OCI-LY3 (cell line): ENCODE data around the gene KANSL3.
"Not testable (repeated sequence)": the region's sequence is repeated elsewhere in the genome, so short reads cannot be mapped to it uniquely, and the experiment has no call there.

ENCODE experiments used
- H2AFZ ChIP-seq: fragments of 200-600, 300-600 bp; shearing (Covaris generic); 2 replicates; pipeline ENCODE4 v1.6.0; 2014; ENCODE audit warnings: antibody characterized with exemption, low read depth, low read length
- H3K27ac ChIP-seq: fragments of 200-600, 300-600 bp; sonication (generic); 2 replicates; pipeline ENCODE4 v1.5.1; 2014; ENCODE audit warnings: mild to moderate bottlenecking, low read length, moderate library complexity, mixed read lengths
- H3K27me3 ChIP-seq: fragments of 200-600, 300-600 bp; sonication (generic); 2 replicates; pipeline ENCODE4 v1.6.1; 2014; ENCODE audit warnings: low read depth, low read length, mixed read lengths
- H3K36me3 ChIP-seq: fragments of 200-600, 300-600 bp; sonication (generic); replicated peaks from 2 replicates; pipeline ENCODE3; 2014; ENCODE audit warnings: low read depth, low read length, mixed read lengths
- H3K4me1 ChIP-seq: fragments of 300-600, 200-600 bp; sonication (generic); 2 replicates; pipeline ENCODE4 v1.6.1; 2014; ENCODE audit warnings: low read length, mixed read lengths
- H3K4me2 ChIP-seq: fragments of 200-600, 300-600 bp; sonication (generic); 2 replicates; pipeline ENCODE4 v1.6.1; 2014; ENCODE audit warnings: low read length, mixed read lengths
- H3K4me3 ChIP-seq: fragments of 300-600, 200-600 bp; sonication (generic); 2 replicates; pipeline ENCODE4 v1.5.1; 2014; ENCODE audit warnings: antibody characterized with exemption, mild to moderate bottlenecking, low read length, moderate library complexity
- H3K79me2 ChIP-seq: fragments of 300-600, 200-600 bp; shearing (Covaris generic); 2 replicates; pipeline ENCODE4 v1.6.1; 2014; ENCODE audit warnings: mild to moderate bottlenecking, low read length, mixed read lengths
- H3K9ac ChIP-seq: fragments of 300-600, 200-600 bp; shearing (Covaris generic); 2 replicates; pipeline ENCODE4 v1.6.0; 2014; ENCODE audit warnings: mild to moderate bottlenecking, low read length, moderate library complexity
- H3K9me3 ChIP-seq: fragments of 200-600, 300-600 bp; shearing (Covaris generic); 2 replicates; pipeline ENCODE4 v1.6.1; 2014; ENCODE audit warnings: low read length, mixed read lengths; ENCODE audit not compliant: insufficient read depth
- H4K20me1 ChIP-seq: fragments of 200-600, 300-600 bp; sonication (generic); 2 replicates; pipeline ENCODE4 v1.6.1; 2016; ENCODE audit warnings: low read length, mixed read lengths; ENCODE audit not compliant: insufficient read depth
- EZH2phosphoT487 ChIP-seq: fragments of 200-600 bp; shearing (Covaris generic); IDR thresholded peaks from 2 replicates; pipeline ENCODE4 v1.6.1; 2018; ENCODE audit warnings: antibody characterized with exemption, mixed run types, low read depth
- TF ChIP-seq, protein P1 (sequence below): fragments of 200-600, 300-600 bp; sonication (generic); IDR thresholded peaks from 2 replicates; pipeline ENCODE4 v1.5.1; 2014; ENCODE audit warnings: antibody characterized with exemption, low read length, low read depth

The KANSL3 gene

GRCh38 chr2:96662360-96662759 lies 24.2 kb upstream of the KANSL3 start:
- Histone ChIP-seq H3K4me2 (no peak overlapping the region), H3K27me3 (no peaks in the 10 kb centered on the region), H3K79me2 (no peaks in the 10 kb centered on the region), H3K4me1 (no peaks in the 10 kb centered on the region), H3K9me3 (no peaks in the 10 kb centered on the region), H3K9ac (no peak overlapping the region), H3K27ac (no peak overlapping the region), H3K36me3 (no peaks in the 10 kb centered on the region), H2AFZ (no peak overlapping the region), H4K20me1 (no peaks in the 10 kb centered on the region), H3K4me3 (no peak overlapping the region)
- TF ChIP-seq EZH2phosphoT487 = no peak
- TF ChIP-seq, protein P1, sequence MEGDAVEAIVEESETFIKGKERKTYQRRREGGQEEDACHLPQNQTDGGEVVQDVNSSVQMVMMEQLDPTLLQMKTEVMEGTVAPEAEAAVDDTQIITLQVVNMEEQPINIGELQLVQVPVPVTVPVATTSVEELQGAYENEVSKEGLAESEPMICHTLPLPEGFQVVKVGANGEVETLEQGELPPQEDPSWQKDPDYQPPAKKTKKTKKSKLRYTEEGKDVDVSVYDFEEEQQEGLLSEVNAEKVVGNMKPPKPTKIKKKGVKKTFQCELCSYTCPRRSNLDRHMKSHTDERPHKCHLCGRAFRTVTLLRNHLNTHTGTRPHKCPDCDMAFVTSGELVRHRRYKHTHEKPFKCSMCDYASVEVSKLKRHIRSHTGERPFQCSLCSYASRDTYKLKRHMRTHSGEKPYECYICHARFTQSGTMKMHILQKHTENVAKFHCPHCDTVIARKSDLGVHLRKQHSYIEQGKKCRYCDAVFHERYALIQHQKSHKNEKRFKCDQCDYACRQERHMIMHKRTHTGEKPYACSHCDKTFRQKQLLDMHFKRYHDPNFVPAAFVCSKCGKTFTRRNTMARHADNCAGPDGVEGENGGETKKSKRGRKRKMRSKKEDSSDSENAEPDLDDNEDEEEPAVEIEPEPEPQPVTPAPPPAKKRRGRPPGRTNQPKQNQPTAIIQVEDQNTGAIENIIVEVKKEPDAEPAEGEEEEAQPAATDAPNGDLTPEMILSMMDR = no peak

- TF ChIP-seq, protein P1 = no peak
- no peak for TF ChIP-seq EZH2phosphoT487
- Histone ChIP-seq H3K36me3 (no peaks in the 10 kb centered on the region), H3K4me2 (no peak overlapping the region)
Observed at GRCh38 chr2:96661324-96661723, 23.2 kb upstream of the KANSL3 start.

DNA sequence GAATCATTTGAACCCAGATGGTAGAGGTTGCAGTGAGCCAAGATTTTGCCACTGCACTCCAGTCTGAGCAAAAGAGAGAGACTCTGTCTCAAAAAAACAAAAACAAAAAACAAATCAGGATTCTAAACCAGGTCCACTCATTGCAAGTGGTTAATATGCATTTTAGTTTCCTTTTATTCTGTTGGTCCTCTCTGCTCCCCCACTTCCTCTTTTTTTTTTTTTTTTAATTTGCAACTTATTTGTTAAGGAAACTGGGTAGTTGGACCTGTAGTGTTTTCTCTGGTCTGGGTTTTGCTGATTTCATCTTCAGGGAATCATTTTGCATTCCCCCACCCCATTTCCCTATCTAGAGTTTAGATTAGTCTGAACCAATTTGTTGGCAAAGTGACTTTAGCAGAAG lies 18.4 kb upstream of the KANSL3 start:
- no peaks in the 10 kb centered on the region for H3K36me3 ChIP-seq
- H3K4me1 ChIP-seq = peaks cover 6% of the 10 kb centered on the region
- H3K4me2 ChIP-seq = 0 out of 2 replicates have a peak overlapping the region, but pooled peaks have one; percentile 1
- H3K79me2 ChIP-seq = no peaks in the 10 kb centered on the region
- no peak overlapping the region for H3K27ac ChIP-seq
- TF ChIP-seq EZH2phosphoT487 = no peak
- TF ChIP-seq, protein P1 = no peak
- no peak overlapping the region for H3K4me3 ChIP-seq
- no peaks in the 10 kb centered on the region for H3K9me3 ChIP-seq
- no peaks in the 10 kb centered on the region for H3K27me3 ChIP-seq
- no peaks in the 10 kb centered on the region for H4K20me1 ChIP-seq
- no peak overlapping the region for H2AFZ ChIP-seq
- no peak overlapping the region for H3K9ac ChIP-seq

More at GRCh38 chr2:96661324-96661723, 23.2 kb upstream of the KANSL3 start:
- Histone ChIP-seq H2AFZ (no peak overlapping the region), H3K4me1 (peaks cover 5% of the 10 kb centered on the region), H3K27me3 (no peaks in the 10 kb centered on the region), H3K27ac (no peak overlapping the region), H4K20me1 (no peaks in the 10 kb centered on the region), H3K79me2 (no peaks in the 10 kb centered on the region), H3K4me3 (no peak overlapping the region), H3K9ac (no peak overlapping the region), H3K9me3 (no peaks in the 10 kb centered on the region)

DNA sequence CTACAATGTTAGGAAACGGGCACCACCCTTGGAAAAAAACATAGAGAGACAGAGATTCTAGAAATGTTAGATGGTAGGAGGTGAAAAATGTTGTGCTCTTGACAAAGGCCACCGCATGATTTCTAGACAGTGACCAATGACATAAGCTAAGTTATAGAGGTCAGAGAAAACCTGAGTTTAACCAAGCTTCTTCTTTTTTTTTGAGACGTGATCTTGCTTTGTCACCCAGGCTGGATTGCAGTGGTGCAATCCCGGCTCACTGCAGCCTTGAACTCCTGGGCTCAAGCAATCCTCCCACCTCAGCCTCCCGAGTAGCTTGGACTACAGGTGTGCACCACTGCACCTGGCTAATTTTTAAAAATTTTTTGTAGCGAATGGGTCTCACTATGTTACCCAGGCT lies 17.4 kb upstream of the KANSL3 start:
- no peak for TF ChIP-seq EZH2phosphoT487
- TF ChIP-seq, protein P1 = no peak
- Histone ChIP-seq H3K27ac (no peak overlapping the region), H2AFZ (no peak overlapping the region), H3K4me2 (no peak overlapping the region), H3K36me3 (no peaks in the 10 kb centered on the region), H3K27me3 (no peaks in the 10 kb centered on the region), H3K9me3 (no peaks in the 10 kb centered on the region), H4K20me1 (no peaks in the 10 kb centered on the region), H3K9ac (no peak overlapping the region), H3K4me3 (no peak overlapping the region), H3K4me1 (peaks cover 6% of the 10 kb centered on the region), H3K79me2 (no peaks in the 10 kb centered on the region)

GRCh38 chr2:96654791-96655190 lies 16.7 kb upstream of the KANSL3 start:
- not testable (repeated sequence) for H3K36me3 ChIP-seq, H3K9me3 ChIP-seq, H3K9ac ChIP-seq, H3K4me3 ChIP-seq, H4K20me1 ChIP-seq, H2AFZ ChIP-seq, H3K4me1 ChIP-seq, H3K27me3 ChIP-seq, H3K27ac ChIP-seq, H3K4me2 ChIP-seq, H3K79me2 ChIP-seq
